GM18907 (cell line): ENCODE results near the gene AMELX.
A peak's percentile ranks its signal among the peaks of the same experiment; 100 is the strongest.

Experiments used
- ATAC-seq: cut with Tn5 transposase; IDR thresholded peaks from one replicate; pipeline ENCODE4 v1.9.1; 2021; ENCODE audit warnings: mild to moderate bottlenecking, moderate library complexity; ENCODE audit not compliant: unreplicated experiment

AMELX gene

DNA sequence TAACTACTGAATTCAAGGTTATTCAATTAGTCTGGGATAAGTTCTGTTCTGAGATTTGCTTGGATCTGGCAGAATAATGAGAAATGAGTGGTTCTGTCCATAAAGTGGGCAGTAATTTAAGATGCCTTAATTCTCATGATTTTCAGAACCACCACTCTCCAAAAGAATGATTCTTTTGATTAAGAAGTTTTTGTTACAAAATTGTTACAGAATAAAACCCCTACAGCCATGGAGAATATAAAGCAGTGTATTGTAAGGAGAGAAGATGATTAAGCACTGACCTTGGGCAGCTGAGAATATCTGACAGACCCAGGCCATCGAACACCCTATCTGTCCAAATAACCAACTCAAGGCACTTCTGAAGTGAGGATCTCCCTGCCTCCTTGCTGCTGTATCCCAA is 12.4 kb downstream of the AMELX start:
- no peak for ATAC-seq

DNA sequence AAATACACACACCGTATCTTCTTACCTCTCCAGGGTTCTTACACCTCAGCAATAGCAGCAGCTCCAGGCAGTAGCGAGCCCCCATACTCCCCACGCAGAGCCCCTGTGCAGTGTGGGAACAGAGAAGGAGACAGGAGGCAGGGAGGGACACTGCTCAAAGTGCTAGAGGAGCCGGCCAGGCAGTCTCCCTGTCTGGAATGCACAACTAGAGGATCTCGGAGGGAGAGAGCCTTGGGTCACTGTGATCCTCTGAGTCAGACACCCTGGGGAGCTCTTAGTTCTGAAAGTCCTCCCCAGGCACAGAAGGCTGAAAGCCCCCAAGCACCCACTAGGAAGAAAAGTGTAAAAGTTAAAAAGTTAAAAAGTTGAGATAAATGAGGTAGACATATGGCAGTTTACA is 16.0 kb downstream of the AMELX start:
- no peak for ATAC-seq

DNA sequence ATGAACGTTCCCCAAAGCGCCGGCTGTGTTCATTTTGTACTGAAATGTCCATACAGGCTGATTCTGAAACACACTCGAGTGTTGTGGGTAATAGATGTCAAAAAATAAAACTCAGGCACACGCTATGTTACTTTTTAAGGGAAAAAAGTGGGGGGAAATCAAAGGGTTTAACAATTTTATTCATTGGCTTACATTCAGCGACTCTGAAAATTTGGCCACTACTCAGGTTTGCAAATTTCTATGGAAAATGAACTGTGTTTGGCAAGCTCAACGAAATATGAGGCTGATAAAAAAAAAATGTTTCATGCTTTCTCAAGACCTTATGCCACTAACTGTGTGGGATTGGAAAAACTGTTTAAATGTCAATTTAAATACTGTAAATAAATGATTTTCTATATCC is 18.5 kb downstream of the AMELX start:
- ATAC-seq = no peak

DNA sequence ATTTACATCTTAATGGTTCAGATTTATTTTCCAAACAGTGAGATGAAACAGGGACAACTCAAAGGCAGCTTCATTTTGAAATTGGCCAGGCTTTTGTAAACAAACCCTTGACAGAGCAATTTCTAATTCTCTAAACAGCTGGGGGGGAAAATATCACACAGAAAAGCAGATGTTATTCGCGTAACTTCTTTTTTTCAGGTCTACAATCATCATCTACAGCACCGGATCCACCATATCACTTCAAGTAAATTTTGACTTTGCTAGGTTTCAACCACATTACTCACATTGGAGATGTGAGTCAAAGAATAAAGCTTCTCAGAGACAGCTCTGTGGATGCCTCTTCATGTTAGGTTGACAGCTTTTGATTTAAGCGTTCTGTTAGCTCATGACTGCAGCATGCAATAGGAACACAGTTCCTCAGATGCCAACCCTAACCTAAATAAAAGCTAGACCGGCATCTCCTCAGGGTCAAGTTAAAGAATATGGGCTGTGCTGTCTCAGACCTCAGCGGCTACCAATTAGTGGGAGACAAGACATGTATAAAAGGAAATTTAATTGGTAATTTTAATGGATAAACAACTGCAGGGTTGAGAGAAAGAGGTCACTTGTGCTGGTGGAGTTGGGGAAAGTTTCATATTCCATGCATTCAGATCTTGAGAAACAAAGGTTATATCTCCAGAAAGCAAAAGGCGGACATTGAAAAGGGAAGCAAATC is 26.8 kb downstream of the AMELX start:
- ATAC-seq = no peak

DNA sequence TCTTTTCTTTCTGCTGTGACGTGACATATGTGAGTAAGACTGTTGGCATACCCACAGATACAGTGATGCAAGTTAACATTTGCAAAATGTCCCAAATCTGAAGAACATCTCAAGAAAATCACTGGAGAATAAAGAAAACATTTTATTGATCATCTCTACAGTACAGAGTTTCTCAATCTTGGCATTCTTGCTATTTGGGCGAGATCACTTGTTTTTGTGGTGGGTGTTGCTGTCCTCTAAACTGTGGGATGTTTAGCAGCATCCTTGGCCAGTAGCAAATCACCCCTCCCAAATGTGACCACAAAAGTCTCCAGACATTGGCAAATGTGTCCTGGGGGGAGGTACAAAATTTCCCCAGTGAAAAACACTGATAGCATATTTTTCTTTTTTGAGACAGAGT is 28.8 kb downstream of the AMELX start:
- ATAC-seq = no peak

DNA sequence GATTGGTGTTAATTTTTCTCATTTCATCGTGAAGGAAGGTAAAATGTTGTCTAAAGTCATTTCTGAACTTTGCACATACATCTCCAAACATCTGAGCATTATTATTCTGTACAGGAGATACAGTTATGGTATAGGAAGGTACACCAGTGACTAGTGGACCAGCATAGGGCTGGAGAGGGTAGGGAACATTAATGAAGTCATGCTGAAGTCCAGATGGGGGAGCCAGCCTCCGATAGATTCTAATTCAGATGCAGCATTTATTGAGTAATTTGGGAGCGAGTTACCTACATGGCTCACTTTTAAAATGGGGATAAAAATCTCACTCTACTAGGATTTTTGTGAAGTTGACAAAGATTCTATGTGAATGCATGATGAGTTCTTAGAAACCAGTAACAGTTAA is 34.9 kb downstream of the AMELX start:
- ATAC-seq = no peak

DNA sequence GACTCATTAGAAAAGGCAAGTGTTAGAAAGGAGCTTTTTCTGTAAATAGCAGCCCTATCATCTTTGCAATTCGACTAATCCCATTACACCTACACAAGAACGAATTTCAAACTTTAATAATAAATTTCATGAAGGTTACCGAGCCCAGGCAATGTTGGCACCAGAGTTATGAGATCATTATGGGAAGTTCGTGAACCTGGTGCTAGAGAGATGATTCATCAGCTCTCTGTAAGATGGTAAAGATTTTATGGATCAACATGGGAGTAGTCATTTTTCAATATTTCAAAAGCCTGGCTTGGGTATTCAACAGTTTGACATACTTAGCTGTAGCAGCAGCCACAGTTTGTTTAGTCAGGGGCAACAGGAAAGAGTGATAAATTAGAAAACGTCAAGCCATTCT is 35.8 kb downstream of the AMELX start:
- ATAC-seq = no peak

DNA sequence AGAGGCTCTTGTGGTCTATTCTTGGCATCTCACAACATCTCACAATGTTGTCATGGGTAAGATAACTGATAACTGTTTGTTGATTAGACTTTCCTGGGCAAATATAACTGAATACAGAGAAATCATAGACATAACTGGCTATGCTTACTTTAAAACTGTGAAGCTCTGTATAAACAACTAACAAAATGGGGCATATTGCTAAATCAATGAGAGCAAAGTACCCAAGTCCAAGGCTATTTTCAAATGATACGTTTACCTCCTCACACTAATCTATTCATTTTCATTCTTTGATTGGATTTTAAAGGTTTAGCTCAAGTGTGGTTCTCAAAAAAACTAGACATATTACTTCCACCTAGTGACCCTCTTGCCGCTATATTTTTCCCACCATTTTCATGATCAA is 38.6 kb downstream of the AMELX start:
- ATAC-seq = no peak

DNA sequence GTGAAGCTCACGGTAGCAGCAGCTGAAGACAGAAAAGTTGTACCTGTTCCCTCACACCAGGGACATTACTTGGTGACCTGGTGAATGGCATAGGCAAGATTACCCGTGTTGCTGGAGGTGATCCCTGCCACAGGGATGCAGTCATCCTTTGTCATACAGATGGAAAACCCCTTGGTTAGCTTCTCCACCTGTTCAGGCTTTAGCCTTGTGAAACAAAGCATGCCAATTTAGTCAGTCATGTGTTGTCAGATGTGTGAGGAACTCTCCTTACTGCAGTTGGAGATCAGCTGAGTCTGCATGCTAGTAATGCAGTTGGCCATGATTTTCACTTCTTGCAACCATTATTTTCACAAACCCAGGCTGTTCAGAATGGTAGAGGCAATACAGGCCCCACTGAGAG is 41.0 kb downstream of the AMELX start:
- no peak for ATAC-seq

DNA sequence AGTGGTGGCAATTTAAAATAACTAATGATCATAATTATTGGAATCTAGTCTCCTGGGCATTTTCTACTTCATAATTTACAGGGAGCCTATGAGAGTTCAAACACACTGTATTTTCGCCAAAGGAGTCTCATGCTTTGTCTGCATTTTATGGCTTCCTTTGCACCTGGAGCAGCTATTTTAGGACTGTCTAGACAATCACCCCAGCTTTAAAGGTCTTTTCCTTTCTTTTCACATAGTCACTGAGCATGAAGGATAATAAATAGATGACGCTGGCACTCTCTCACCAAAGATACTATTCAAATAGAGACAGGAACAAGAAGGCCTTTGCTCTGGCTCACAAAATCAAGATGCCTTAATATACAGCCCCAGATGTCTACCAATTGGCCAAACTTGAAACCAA is 43.0 kb downstream of the AMELX start:
- no peak for ATAC-seq

DNA sequence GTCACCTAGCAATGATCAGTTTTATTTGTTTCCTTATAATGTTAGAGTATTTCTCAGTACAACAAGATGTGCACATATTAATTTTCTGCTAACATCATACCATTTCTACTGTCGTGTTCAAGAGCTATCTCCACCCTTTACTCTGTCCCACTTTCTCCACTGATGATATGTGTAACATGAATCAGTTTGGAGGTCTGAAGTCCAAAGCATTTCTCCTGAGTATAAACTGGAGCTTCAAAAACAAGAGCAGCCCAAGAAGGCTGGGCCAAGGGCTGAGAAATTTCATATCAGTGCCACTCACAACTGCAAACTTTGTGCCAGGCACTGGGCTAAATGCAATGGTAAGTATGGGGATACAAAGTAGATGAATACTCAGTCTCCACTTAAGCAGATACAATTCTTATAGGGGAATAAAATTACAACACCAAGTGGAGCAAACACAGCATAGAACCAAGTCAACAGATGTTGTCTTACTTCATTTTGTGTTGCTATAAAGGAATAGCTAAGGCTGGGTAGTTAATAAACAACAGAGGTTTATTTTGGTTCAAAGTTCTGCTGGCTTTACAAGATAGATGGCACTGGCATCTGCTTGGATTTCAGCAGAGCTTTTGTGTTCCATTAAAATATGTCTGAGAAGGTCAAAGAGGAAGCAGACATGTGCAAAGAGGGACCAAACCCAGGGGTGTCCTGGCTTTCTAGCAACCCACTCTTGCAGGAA is 44.2 kb downstream of the AMELX start:
- no peak for ATAC-seq

DNA sequence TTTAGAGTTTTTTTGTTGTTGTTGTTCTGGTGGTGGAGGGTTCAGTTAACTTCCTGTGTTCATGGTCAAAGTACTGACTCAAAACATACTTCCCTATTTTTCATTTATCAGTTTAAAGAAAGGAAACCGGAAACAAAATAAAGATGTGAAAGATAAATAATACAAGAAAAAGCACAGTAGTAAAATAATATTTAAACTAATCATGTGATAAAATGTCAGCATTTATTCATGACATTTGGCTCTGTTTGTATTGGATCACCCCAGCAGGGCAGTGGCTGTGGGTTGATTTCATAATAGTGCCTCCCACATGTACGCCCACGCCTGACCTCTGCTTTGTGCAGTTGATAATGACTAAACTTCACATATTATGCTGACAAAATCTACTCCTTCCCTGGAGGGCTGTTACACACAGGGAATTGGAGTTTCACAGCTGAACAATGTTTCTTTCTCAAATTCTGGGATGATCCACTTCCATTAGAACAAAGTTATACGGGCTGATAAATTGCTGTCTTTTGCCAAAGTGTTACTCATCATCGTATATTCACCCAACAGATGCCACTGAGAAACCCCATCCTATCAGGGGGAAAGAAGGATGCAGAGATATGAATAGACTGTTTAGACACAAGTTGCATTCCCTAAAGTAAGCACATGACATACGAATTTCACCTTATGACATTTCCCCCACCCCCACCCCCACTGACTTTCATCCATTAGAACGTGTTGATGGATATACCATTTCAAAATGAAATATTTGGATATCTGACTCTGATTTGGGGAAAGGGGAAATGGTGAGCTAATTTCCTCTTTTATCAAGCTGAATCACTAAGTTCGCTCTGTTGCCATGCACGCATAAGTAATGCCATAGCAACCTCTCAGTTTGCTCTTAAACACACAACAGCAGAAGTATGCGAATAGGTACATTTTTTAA is 48.3 kb downstream of the AMELX start:
- peak; percentile 76 for ATAC-seq

DNA sequence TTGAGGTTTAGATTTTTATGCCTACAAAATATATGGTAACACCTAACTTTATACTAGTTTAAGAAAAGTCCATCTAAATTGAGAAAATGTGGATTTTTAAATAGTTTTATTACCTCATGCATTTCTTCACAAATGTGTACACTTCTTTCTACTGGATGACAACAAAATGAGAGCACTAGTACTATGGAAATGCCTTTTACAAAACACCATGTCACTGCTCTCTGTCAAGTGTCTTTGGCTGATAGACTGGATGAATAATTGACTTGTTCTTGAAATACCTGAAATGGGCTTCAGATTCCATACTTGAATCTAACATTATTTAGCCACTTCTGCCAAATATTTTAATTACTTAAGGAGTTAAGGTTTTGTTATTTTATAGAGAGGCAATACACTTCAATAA is 49.5 kb downstream of the AMELX start:
- no peak for ATAC-seq

DNA sequence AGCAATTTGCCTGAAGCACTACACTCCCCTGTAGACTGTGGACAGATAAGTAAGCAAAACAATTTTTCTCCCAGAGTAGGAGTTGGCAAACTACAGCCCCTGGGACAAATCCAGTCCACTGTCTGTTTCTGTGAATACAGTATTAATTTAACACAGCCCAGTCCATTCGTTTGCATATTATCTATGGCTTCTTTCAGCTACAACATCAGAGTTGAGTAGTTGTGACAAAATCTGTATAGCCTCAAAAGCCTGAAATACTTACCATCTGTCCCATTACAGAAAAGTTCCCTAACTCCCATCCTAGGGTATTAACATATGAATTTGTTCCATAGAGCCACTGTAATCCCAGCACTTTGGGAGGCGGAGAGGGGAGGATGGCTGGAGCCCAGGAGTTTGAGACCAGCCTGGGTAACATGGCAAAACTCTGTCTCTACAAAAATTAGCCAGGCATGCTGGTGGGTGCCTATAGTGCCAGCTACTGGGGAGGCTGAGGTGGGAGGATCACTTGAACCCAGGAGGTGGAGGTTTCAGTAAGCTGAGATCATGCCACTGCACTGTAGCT is 53.0 kb downstream of the AMELX start:
- ATAC-seq = no peak

DNA sequence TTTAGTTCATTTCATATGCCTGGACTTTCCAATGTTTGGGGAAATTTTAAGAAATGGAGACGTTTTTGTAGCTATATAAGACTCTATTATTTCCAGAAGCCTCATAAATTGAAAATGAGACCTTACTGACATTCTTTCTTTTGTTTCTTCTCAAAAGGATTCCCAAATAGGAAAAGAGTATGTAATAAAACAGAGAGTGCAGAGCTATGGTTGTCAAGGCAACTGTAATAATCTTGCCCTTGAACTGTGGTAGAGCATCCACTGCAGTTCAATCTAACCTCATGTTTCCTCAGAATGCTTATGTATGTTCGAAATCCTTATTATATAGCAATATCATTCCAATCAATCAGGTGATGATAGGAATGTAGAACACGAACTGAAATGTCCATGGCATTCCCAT is 54.1 kb downstream of the AMELX start:
- no peak for ATAC-seq

DNA sequence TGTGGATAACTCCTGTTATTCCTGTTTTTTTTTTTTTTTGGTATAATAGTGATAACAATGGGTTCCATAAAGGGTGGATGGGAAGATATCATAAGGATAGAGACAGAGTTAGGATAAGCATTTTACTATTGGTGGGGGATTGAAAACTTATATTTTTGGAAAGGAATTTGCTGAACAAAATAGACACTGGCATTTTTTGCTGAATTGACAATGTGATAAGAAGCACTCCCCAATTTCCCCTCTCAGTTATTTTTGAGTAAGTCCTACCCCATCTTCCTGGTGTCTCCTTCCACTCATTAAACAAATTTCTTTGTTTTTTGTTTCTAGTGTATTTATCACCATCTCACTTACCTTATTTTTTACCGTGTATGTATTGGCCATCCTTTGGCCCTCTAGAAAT is 55.8 kb downstream of the AMELX start:
- ATAC-seq = no peak

DNA sequence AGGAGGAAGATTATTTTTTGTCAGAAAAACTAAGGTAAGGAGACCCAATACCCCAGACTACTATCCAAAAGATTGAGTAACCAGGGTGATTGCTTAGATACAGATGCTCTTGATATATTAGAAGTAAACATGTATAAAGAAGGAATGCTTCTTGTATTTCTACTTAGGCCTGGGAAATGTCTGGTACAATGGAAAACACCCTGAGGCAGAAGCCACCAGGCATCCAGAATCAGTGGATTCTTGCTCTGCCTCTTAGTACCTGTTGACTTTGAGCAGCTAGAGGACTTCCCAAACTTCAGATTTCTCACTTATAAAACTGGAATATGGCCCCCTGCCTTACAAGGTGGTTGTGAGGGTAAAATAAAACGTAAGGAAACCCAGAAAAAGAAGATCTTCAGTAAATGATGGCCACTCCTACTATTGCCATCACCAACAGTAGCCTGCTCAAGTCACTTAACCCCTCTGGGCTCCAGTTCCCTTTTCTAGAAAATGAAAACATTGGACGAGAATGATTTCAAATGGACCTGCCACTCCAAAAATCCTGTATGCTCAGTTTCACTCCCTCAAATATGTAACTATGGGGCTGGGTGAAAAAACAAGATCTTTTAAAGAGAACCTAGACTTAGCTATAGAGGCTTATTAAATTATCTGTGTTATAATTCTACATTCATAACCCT is 56.6 kb downstream of the AMELX start:
- no peak for ATAC-seq
